Stimulated activated naive CD8-positive, alpha-beta T cell treated with anti-CD3 and anti-CD28 coated beads, Interleukin-15, amount 100 ng/mL, for 72 hours (primary cell): ENCODE measurements around the gene DSC3.
"Not testable (repeated sequence)": the region's sequence is repeated elsewhere in the genome, so short reads cannot be mapped to it uniquely, and the experiment has no call there.

ENCODE experiments used
- ATAC-seq: fragments of 150-1000 bp; cut with Tn5 transposase; 2 replicates; pipeline ENCODE4 v1.10.0; 2021; ENCODE audit warnings: mild to moderate bottlenecking, moderate library complexity
- DNase-seq, 2 donors: peaks; one replicate each; pipeline ENCODE4 v3.0.0; 2021 to 2022
- H3K27ac Mint-ChIP-seq, 2 donors: one replicate each; pipeline ENCODE4 v1.8.0; 2022; ENCODE audit warnings: mild to moderate bottlenecking in 2 of 2, mixed read lengths in 2 of 2, moderate library complexity in 2 of 2
- H3K27me3 Mint-ChIP-seq: one replicate; pipeline ENCODE4 v1.8.0; 2022; ENCODE audit warnings: mixed read lengths
- H3K4me1 Mint-ChIP-seq: one replicate; pipeline ENCODE4 v1.8.0; 2022; ENCODE audit warnings: mild to moderate bottlenecking, mixed read lengths
- H3K4me3 Mint-ChIP-seq, 2 donors: one replicate each; pipeline ENCODE4 v1.8.0; 2022; ENCODE audit warnings: mild to moderate bottlenecking in 2 of 2, mixed read lengths in 2 of 2, moderate library complexity in 1 of 2
- H3K9me3 Mint-ChIP-seq, 2 donors: one replicate each; pipeline ENCODE4 v1.8.0; 2022; ENCODE audit warnings: mixed read lengths in 2 of 2

DSC3 gene

GRCh38 chr18:31049189-31049588 is 6.6 kb upstream of the DSC3 start:
- no peak for ATAC-seq
- H3K4me3 Mint-ChIP-seq = no peak overlapping the region
- H3K4me1 Mint-ChIP-seq = no peaks in the 10 kb centered on the region
- peaks cover 9 to 10% of the 10 kb centered on the region in 2 donors for H3K9me3 Mint-ChIP-seq
- no peak for DNase-seq
- H3K27ac Mint-ChIP-seq = no peak overlapping the region
- peaks cover 23% of the 10 kb centered on the region for H3K27me3 Mint-ChIP-seq

- Mint-ChIP-seq H3K9me3 (peaks cover 8 to 16% of the 10 kb centered on the region in 2 donors), H3K27ac (no peak overlapping the region), H3K27me3 (peaks cover 33% of the 10 kb centered on the region), H3K4me1 (no peaks in the 10 kb centered on the region), H3K4me3 (no peak overlapping the region)
- DNase-seq (no peak), ATAC-seq (no peak)
Measured at GRCh38 chr18:31048216-31048615, 5.7 kb upstream of the DSC3 start.

GRCh38 chr18:31046916-31047315 is 4.4 kb upstream of the DSC3 start:
- Mint-ChIP-seq H3K27me3 (peaks cover 43% of the 10 kb centered on the region), H3K27ac (no peak overlapping the region), H3K4me3 (no peak overlapping the region), H3K4me1 (peaks cover 5% of the 10 kb centered on the region), H3K9me3 (peaks cover 0 to 21% of the 10 kb centered on the region in 2 donors)
- ATAC-seq (no peak), DNase-seq (no peak)

GRCh38 chr18:31045599-31045998 is 3.1 kb upstream of the DSC3 start:
- H3K27ac Mint-ChIP-seq = no peak overlapping the region
- no peak for ATAC-seq
- no peak overlapping the region for H3K4me3 Mint-ChIP-seq
- peaks cover 15% of the 10 kb centered on the region for H3K4me1 Mint-ChIP-seq
- peaks cover 57% of the 10 kb centered on the region for H3K27me3 Mint-ChIP-seq
- DNase-seq = no peak
- peaks cover 0 to 21% of the 10 kb centered on the region in 2 donors for H3K9me3 Mint-ChIP-seq

- H3K27ac Mint-ChIP-seq = no peak overlapping the region
- no peak overlapping the region for H3K4me3 Mint-ChIP-seq
- no peak for DNase-seq
- ATAC-seq = no peak
- peaks cover 15% of the 10 kb centered on the region for H3K4me1 Mint-ChIP-seq
- H3K27me3 Mint-ChIP-seq = peaks cover 61% of the 10 kb centered on the region
- H3K9me3 Mint-ChIP-seq = peaks cover 0 to 21% of the 10 kb centered on the region in 2 donors
Measured at GRCh38 chr18:31044926-31045325, 2.4 kb upstream of the DSC3 start.

GRCh38 chr18:31043709-31044108 is 1.2 kb upstream of the DSC3 start:
- peaks cover 61% of the 10 kb centered on the region for H3K27me3 Mint-ChIP-seq
- no peak overlapping the region for H3K27ac Mint-ChIP-seq
- no peak for DNase-seq
- no peak overlapping the region for H3K4me3 Mint-ChIP-seq
- ATAC-seq = no peak
- peaks cover 15% of the 10 kb centered on the region for H3K4me1 Mint-ChIP-seq
- H3K9me3 Mint-ChIP-seq = peaks cover 0 to 21% of the 10 kb centered on the region in 2 donors

- DNase-seq (no peak), ATAC-seq (peak; percentile 18)
- Mint-ChIP-seq H3K27ac (peak overlapping the region in 1 of 2 donors; percentile 77), H3K27me3 (peaks cover 61% of the 10 kb centered on the region), H3K9me3 (peaks cover 0 to 21% of the 10 kb centered on the region in 2 donors), H3K4me1 (peaks cover 15% of the 10 kb centered on the region), H3K4me3 (peak overlapping the region; percentile 71 to 73)
Measured at GRCh38 chr18:31042084-31042405, 497 bp downstream of the DSC3 start.

- H3K27me3 Mint-ChIP-seq = peaks cover 55% of the 10 kb centered on the region
- peak overlapping the region; percentile 71 to 73 for H3K4me3 Mint-ChIP-seq
- H3K27ac Mint-ChIP-seq = peak overlapping the region in 1 of 2 donors; percentile 77
Measured at GRCh38 chr18:31041271-31042083, 1.1 kb downstream of the DSC3 start.

GRCh38 chr18:31040686-31041270 is 1.8 kb downstream of the DSC3 start:
- no peak for ATAC-seq
- Mint-ChIP-seq H3K9me3 (peaks cover 0 to 21% of the 10 kb centered on the region in 2 donors), H3K4me1 (peaks cover 15% of the 10 kb centered on the region), H3K4me3 (peak overlapping the region; percentile 71 to 73), H3K27ac (no peak overlapping the region), H3K27me3 (peaks cover 48% of the 10 kb centered on the region)
- no peak for DNase-seq

More at GRCh38 chr18:31041271-31042083, 1.1 kb downstream of the DSC3 start:
- peaks cover 0 to 21% of the 10 kb centered on the region in 2 donors for H3K9me3 Mint-ChIP-seq
- no peak for DNase-seq
- H3K4me1 Mint-ChIP-seq = peaks cover 15% of the 10 kb centered on the region
- ATAC-seq = peak; percentile 54

- Mint-ChIP-seq H3K27me3 (peaks cover 40% of the 10 kb centered on the region), H3K4me1 (peaks cover 15% of the 10 kb centered on the region), H3K9me3 (peaks cover 0 to 20% of the 10 kb centered on the region in 2 donors), H3K4me3 (no peak overlapping the region), H3K27ac (no peak overlapping the region)
- DNase-seq = no peak
- ATAC-seq = no peak
Measured at GRCh38 chr18:31039426-31039825, 3.1 kb downstream of the DSC3 start.

GRCh38 chr18:31037686-31038085 is 4.9 kb downstream of the DSC3 start:
- DNase-seq, ATAC-seq, H3K27ac Mint-ChIP-seq, H3K4me3 Mint-ChIP-seq: not testable (repeated sequence)
- Mint-ChIP-seq H3K9me3 (peaks cover 0 to 11% of the 10 kb centered on the region in 2 donors), H3K27me3 (peaks cover 25% of the 10 kb centered on the region), H3K4me1 (peaks cover 15% of the 10 kb centered on the region)

- no peak for ATAC-seq
- Mint-ChIP-seq H3K27me3 (no peaks in the 10 kb centered on the region), H3K27ac (no peak overlapping the region)
Measured at GRCh38 chr18:31034541-31034940, 8.0 kb downstream of the DSC3 start.

GRCh38 chr18:31030574-31031278 is 11.8 kb downstream of the DSC3 start:
- H3K4me3 Mint-ChIP-seq = no peak overlapping the region
- H3K27ac Mint-ChIP-seq = no peak overlapping the region
- H3K4me1 Mint-ChIP-seq = no peaks in the 10 kb centered on the region
- DNase-seq (no peak), ATAC-seq (no peak)
- no peaks in the 10 kb centered on the region for H3K9me3 Mint-ChIP-seq
- no peaks in the 10 kb centered on the region for H3K27me3 Mint-ChIP-seq

More at GRCh38 chr18:31034541-31034940, 8.0 kb downstream of the DSC3 start:
- H3K4me3 Mint-ChIP-seq = no peak overlapping the region
- no peak for DNase-seq
- H3K9me3 Mint-ChIP-seq = no peaks in the 10 kb centered on the region
- no peaks in the 10 kb centered on the region for H3K4me1 Mint-ChIP-seq

GRCh38 chr18:31015715-31016434 is 26.7 kb downstream of the DSC3 start:
- Mint-ChIP-seq H3K4me3 (no peak overlapping the region), H3K27me3 (no peaks in the 10 kb centered on the region), H3K27ac (no peak overlapping the region), H3K4me1 (no peaks in the 10 kb centered on the region), H3K9me3 (peaks cover 0 to 11% of the 10 kb centered on the region in 2 donors)
- ATAC-seq = no peak
- no peak for DNase-seq

GRCh38 chr18:31011455-31011854 is 31.1 kb downstream of the DSC3 start:
- not testable (repeated sequence) for ATAC-seq, H3K27me3 Mint-ChIP-seq, H3K4me1 Mint-ChIP-seq, H3K27ac Mint-ChIP-seq, DNase-seq, H3K4me3 Mint-ChIP-seq, H3K9me3 Mint-ChIP-seq
